ENCODE measurements around the gene FGD5.

Gene FGD5

GRCh38 chr3:14786369-14786768 lies 32.4 kb upstream of the FGD5 start:
- Histone ChIP-seq H3K36me3 (no peaks in the 10 kb centered on the region), H3K4me3 (ENCODE audit: low read depth, low read length) (no peak overlapping the region), H3K4me1 (no peaks in the 10 kb centered on the region; the same call in 1 of the 2 replicates), H3K9me3 (no peaks in the 10 kb centered on the region), H3K27me3 (no peaks in the 10 kb centered on the region)
- DNase-seq: no peak
- no peak for TF ChIP-seq CTCF (IDR thresholded peaks at IDR 0.05; ENCODE audit: low read depth, low read length)

- no peaks in the 10 kb centered on the region; the same call in 1 of the 2 replicates for H3K4me1 ChIP-seq
- no peaks in the 10 kb centered on the region for H3K9me3 ChIP-seq
- H3K4me3 ChIP-seq (ENCODE audit: low read depth, low read length): no peak overlapping the region
- no peak for DNase-seq
- no peak for TF ChIP-seq CTCF (IDR thresholded peaks at IDR 0.05; ENCODE audit: low read depth, low read length)
- no peaks in the 10 kb centered on the region for H3K27me3 ChIP-seq
- no peaks in the 10 kb centered on the region for H3K36me3 ChIP-seq
These were observed 31.1 kb upstream of the FGD5 start for GRCh38 chr3:14787630-14788029.

GRCh38 chr3:14788644-14789043 lies 30.1 kb upstream of the FGD5 start:
- Histone ChIP-seq H3K36me3 (no peaks in the 10 kb centered on the region), H3K4me3 (ENCODE audit: low read depth, low read length) (no peak overlapping the region), H3K4me1 (no peaks in the 10 kb centered on the region; the same call in 1 of the 2 replicates), H3K9me3 (no peaks in the 10 kb centered on the region), H3K27me3 (no peaks in the 10 kb centered on the region)
- no peak for TF ChIP-seq CTCF (IDR thresholded peaks at IDR 0.05; ENCODE audit: low read depth, low read length)
- no peak for DNase-seq

- TF ChIP-seq CTCF (IDR thresholded peaks at IDR 0.05; ENCODE audit: low read depth, low read length): no peak
- Histone ChIP-seq H3K9me3 (no peaks in the 10 kb centered on the region), H3K36me3 (no peaks in the 10 kb centered on the region), H3K4me1 (no peaks in the 10 kb centered on the region; the same call in 1 of the 2 replicates), H3K4me3 (ENCODE audit: low read depth, low read length) (no peak overlapping the region), H3K27me3 (no peaks in the 10 kb centered on the region)
- DNase-seq: no peak
These were observed 29.5 kb upstream of the FGD5 start for GRCh38 chr3:14789221-14789620.

GRCh38 chr3:14789640-14790285 lies 29.0 kb upstream of the FGD5 start:
- Histone ChIP-seq H3K27me3 (no peaks in the 10 kb centered on the region), H3K4me3 (ENCODE audit: low read depth, low read length) (no peak overlapping the region), H3K9me3 (no peaks in the 10 kb centered on the region), H3K4me1 (no peaks in the 10 kb centered on the region), H3K36me3 (no peaks in the 10 kb centered on the region)
- no peak for DNase-seq
- TF ChIP-seq CTCF (IDR thresholded peaks at IDR 0.05; ENCODE audit: low read depth, low read length): no peak

- Histone ChIP-seq H3K36me3 (no peaks in the 10 kb centered on the region), H3K4me3 (ENCODE audit: low read depth, low read length) (no peak overlapping the region), H3K4me1 (no peaks in the 10 kb centered on the region), H3K27me3 (no peaks in the 10 kb centered on the region), H3K9me3 (no peaks in the 10 kb centered on the region)
- peak; percentile 80 for TF ChIP-seq CTCF (IDR thresholded peaks at IDR 0.05; ENCODE audit: low read depth, low read length)
- peak; percentile 70 for DNase-seq
These were observed 27.3 kb upstream of the FGD5 start for GRCh38 chr3:14791343-14791945.
